Activated T-cell treated with anti-CD3 and anti-CD28 coated beads, Interleukin-2, amount 50 U/mL, for 1 hour (primary cell): Measurements from ENCODE around the gene CCNI.
A peak's percentile ranks its signal among the peaks of the same experiment; 100 is the strongest.
"Not testable (repeated sequence)": the region's sequence is repeated elsewhere in the genome, so short reads cannot be mapped to it uniquely, and the experiment has no call there.

Experiments used
- DNase-seq: peaks from one replicate; pipeline ENCODE4 v3.0.0-alpha.2; 2020

The CCNI gene

DNA sequence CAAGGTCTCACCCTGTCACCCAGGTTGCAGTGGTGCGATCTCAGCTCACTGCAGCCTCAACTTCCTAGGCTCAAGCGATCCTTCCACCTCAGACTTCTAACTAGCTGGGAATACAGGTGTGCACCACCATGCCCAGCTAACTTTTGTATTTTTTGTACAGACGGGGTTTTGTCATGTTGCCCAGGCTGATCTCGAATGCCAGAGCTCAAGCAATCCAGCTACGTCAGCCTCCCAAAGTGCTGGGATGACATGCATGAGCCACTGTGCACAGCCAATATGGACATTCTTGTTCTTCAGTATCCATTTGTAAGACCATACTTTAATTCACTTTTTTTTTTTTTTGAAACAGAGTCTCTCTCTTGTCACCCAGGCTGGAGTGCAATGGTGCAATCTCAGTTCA is 3.5 kb upstream of the CCNI start:
- DNase-seq = no peak

DNA sequence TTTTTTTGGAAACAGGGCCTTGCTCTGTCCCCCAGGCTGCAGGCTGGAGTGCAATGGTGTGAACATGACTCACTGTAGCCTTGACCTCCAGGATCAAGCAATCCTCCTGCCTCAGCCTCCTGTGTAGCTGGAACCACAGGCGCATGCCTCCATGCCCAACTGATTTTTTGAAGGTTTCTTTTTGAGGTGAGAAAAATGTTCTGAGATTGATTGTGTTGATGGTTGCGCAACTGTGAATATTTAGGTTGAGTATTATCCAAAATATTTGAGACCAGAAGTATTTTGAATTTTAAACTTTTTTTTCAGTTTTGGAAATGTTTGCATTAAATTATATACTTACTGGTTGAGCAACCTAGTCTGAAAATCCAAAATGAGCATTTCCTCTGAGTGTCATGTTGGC is 2.6 kb upstream of the CCNI start:
- no peak for DNase-seq

DNA sequence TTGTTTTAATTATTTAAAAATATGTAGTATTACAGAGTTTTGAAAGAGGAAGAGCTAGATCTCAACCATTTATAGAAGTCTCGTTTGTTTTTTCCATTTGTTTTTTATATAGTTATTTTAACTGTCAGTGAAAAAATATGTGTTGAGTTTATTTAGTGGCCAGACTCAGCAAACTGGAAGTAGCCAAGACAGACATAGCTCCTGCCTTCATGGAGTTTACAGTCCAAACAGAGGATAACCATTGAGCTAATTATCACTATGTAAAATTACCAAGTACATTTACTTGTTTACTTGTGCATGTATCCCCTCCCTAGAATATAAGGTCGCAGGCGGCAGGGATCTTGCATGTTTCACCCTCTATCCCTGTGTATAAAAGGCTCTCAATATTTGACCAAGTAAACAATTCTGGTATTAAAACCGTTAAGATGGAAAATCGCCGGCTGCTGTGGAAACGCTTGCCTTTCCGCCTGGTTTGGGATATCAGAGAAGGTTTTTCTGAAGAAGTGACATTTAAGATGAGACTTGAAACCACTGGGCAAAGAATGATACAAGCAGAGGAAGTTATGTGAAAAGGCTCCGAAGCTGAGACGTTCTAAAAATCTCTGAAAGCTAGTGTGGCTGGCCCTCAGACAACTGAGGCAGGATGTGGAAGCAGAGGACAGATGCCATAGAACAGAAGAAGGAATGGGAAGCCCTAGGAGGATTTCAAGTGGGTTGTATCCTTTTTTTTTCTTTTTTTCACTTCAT is 1.3 kb upstream of the CCNI start:
- no peak for DNase-seq

DNA sequence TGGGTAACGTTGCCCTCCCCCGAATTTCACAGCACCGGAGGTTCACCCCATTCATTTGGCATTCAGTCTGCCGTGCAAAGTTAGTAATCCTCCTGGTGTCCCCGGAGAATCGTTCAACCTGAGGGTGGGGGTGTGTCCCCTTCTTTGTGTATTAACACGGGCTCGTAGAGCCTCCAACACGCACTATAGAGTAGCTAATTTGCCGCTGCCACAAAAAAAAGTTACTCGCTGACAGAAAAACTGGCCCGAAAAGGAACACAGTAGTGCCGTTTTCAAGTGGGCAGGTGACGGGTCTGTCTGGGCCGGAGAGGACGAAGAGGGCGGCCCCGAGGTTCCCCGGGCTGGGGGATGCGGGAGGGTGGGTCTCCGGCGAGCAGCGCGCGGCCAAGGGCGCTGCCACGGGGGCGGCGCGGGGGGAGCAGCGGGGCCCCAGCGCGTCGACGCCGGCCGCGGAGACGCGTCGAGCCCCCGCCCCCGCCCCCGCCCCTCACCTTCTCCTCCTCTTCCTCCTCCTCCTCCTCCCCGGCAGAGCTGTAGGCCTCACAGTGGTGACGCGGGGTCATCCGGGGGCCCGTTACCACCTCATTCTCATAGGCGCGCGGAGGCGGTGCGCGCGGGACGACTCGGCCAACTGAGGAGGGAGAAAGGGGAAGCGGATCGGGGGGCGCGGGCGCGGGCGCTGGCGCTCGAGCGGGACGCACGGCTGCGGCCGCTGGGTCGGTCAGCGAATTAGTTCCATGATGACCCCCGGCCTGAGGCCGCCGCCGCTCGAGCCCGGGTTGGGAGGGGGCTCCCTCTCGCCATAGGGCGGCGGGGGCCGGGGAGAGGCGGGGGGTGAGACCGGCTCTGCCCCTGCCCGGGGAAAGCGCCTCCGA is 571 bp downstream of the CCNI start:
- peak; percentile 80 for DNase-seq

DNA sequence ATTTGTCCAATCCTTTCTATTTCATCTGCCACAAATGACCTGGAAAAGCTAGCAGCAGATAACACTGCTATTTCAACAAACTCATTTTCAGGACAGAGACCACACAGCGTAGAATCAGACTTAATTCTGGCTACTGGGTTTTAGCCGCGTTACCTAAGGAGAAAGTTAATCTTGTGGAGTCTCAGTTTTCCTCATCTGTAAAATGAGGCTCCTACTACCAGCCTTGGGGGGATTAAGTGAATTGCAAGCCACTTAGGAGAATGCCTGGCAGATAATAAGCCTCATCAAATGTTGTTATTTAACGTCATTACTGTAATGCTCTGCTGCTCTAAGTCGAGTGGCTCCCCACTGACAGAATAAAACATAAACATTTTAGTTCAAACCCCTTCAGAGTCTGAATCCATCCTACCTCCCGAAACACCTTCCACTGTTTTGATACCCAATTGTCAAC is 1.4 kb downstream of the CCNI start:
- DNase-seq = no peak

DNA sequence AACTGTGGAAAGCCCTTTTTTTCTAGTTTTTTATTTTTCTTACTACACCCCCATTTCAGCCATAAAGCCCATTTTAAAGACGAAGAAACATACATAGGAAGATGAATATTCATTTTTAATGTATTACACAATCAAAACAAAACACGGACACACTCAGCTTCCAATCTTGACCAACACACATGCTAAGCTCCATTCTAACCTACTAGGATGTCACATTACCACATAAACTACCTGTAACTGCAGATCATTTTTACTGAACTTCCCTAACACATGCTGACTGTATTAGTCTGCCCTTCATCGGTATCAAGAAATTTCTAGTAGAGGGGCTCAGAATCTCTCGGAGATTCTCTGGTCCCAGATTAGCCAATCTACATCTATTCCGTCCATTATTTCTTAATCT is 1.8 kb downstream of the CCNI start:
- DNase-seq = no peak

DNA sequence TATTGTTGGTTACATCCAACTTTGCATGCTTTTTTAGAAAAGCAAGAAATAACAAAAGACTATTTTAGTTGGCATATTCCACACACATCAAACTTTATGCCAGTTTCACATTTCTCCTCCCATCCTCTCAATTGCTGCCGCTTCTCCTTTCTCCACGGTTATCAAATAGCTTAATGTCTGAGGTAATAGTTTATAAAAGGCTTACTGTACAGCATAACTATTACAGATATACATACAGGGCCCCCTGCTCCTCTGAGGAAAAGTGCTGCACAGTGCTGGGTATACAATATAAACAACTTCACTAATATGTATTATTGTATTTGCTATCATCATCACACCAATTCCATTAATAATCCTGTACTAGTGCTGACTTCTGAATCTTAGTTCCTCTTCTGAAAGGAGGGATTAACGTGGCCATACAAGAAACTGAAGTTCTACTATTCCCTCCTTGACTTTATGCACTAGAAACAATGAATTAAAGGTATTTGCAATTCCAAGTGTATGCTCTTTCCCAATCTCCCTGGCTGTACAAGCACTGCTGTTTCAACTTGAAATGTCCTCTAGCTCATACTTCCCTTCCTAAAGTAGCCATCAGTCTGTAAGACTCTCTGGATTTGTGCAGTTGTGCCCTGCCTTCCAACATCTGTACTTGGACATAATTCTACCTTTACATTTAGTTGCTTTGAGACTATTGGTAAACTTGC is 2.5 kb downstream of the CCNI start:
- no peak for DNase-seq

DNA sequence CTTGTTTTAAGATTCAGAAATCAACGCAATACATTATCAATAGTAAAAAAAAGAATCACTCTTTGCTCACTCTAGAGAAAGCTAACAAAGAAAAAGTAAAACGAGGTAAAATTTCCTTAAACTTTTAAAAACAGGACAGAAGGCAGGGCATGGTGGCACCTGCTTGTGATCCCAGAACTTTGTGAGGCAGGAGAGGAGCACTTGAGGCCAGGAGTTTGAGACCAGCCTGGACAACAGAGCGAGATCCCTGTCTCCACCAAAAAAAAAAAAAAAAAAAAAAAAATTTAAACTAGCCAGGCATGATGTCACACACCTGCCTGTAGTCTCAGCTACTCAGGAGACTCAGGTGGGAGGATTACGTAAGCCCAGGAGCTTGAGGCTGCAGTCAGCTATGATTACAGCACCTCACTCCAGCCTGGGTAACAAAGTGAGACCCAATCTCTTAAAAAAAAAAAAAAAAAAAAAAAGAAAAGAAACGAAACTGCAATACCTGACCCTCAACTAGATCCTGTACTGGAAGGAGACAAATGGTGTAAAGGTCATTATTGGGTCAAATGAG is 3.5 kb downstream of the CCNI start:
- no peak for DNase-seq

DNA sequence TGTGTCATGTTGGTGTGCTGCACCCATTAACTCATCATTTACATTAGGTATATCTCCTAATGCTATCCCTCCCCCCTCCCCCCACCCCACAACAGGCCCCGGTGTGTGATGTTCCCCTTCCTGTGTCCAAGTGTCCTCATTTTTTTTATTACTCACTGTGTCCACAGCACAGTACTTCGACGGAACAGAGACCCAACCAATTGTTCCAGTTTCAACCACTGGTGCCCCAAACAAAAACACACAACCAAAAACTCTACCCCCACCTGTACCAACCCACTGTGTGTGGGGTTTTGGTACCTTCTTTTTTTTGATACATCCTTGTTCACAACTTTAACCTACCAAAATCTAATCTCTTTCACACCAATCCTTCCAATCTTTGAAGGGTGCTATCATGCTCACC is 6.3 kb downstream of the CCNI start:
- DNase-seq = not testable (repeated sequence)

DNA sequence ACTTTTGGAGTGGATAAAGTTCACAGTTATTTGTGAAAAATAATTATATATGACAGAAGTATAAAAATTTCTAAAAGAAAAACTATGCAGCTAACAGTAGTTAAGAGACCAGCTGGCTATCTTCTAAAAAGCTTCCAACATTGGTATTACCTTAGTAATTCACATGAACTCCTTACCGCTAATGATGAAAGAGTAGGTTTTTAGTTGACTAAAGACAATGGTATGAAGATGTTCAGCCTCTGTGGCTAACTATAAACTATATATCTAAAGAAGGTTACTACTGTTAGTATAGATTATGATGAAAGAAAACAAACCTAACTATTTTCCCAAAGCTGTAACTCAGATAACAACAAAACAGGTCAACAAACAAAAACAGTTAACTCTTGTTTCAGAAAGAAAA is 10.4 kb downstream of the CCNI start:
- no peak for DNase-seq

DNA sequence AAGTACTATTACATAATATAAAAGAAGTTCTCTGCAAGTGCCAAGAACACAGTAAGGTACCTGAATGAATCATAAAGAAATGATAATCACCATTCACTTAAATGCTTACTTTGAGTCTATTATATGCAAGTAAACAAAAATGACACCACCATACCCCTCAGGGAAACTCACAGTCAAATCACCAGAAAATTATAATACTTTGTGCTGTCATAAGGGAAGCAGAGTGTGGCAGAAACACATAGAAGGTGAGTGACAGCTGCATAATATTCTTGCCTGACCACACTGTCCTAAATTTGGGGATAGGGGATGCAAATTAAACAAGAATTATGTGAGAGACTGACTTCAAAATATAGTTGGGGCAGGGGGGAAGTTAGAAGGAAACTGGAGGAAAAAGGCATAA is 12.9 kb downstream of the CCNI start:
- DNase-seq = no peak

DNA sequence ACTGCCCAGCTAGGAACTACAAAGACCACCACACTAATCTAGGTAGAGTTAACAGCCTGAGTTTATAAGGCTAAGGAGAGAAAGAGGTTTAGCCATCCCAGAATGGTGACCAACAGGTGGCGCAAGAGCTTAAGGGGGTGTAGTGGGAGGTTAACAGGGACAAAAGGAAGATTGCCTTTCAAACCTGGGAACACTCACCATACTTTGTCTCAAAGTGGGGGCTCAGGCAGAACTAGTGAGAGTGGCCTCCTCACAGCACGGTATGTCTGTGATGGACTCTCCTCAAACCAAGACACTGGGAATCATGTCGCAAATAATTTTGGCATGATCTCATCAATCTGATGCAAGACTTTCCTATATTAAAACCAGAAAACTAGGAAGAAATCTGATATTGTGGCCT is 23.4 kb downstream of the CCNI start:
- DNase-seq = peak; percentile 68

DNA sequence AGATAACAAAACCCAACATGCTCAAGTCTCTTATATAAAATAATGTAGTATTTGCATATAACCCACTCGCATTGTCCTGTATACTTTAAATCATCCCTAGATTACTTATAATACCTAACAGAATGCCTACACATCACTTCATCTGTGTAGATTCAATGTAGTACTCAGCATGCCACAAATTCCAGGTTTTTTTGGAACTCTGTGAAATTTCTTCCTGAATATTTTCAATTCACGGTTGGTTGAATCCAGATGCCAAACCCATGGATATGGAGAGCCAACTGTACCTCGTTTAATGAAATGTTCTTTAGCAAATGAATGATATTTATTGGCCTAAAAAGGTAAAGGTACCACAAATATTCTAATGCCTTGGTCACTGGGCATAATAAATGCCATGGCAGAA is 24.8 kb downstream of the CCNI start:
- DNase-seq = no peak

DNA sequence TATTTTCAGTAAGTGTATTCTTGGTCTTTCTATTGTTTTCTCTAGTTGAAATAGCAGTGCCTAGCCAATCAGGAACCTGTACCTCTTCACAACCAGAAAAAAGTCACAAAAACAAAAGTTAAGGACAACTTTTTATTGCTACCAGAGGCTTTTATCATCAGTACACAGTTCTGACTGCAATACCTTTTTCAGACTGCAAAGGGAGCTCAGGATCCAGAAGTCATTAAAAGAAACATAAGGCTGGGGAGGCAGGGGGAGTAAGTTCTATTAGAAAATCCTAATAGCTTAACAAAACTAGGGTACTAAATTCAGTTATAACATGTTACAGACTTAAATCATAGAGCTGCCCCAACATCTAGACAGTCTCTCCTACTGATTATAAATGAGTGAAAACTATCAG is 28.8 kb downstream of the CCNI start:
- DNase-seq = no peak

DNA sequence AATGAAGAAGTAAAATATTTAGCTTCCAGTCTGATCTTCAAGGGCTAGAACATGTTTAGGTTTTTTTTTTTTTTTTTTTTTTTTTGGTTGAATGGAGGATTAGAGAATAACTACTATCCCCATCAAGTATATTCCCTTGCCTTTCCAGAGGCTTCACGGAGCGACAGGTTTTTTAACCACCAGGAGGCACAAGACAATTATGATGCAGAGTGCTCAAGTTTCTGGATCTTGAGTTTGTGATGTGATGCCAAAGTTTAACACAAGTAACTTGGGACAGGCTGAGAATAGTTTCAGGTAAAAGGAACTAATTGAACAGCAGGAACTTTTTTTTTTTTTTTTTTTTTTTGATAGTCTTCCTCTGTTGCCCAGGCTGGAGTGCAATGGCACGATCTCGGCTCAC is 30.3 kb downstream of the CCNI start:
- no peak for DNase-seq

DNA sequence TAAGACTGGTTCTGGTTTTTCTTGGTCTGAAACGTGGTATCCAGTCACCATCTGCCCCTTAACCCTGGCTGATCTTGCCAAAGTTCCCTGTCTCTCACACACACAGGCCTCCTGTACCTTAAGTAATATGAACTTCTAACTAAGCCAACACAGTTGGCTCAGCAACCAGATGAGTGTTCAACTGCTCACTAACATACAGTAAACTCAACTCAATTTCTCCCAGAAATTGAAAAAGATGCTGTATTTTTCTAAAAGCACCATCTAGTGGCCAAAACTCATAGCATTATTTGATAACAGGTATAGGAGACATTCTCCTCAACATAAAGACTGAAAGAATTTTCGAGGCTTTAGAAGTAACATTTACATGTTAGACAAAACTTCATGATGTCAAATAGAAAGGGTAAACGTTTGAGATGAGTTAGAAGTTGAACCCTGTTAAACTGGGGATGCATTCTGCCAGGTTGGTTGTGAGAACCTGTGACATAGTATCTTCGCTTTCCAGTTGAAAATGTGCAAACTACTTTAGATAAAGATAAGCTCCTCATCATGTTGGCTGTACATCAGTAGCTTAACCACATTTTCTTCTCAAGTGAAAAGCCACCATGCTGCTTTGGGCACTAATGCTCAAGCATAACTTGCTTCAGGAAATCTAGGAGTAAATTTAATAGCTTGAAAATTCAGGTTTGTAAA is 31.2 kb downstream of the CCNI start:
- DNase-seq = no peak

DNA sequence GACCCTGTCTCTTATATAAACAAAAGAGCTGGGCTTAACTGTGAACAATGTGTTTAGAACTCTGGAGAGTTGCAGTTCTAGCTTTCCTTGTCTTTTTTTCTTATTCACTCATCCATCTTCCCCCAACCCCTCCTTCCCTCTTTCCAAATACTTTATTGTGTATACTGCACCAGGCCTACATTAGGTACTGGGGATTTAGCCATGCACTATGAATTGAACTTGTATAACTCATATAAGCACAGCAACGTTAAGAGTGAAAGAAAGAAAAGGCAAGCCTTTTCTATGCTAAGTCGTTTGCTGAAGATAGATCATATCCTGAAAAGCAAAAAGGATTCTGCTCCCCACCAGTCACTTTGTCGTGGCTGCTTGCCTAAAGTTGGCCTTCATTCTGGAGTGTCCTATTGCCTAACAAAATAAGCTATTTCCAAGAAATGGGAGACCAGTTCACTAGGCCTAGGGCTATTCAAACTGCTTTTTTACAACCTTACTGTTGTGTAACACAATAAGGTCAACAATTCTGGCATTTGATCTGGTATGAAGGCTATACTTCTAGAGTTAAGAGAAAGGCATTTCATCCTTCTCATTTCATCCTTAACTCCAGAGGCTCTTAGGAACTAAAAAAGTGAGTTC is 32.2 kb downstream of the CCNI start:
- DNase-seq = no peak

DNA sequence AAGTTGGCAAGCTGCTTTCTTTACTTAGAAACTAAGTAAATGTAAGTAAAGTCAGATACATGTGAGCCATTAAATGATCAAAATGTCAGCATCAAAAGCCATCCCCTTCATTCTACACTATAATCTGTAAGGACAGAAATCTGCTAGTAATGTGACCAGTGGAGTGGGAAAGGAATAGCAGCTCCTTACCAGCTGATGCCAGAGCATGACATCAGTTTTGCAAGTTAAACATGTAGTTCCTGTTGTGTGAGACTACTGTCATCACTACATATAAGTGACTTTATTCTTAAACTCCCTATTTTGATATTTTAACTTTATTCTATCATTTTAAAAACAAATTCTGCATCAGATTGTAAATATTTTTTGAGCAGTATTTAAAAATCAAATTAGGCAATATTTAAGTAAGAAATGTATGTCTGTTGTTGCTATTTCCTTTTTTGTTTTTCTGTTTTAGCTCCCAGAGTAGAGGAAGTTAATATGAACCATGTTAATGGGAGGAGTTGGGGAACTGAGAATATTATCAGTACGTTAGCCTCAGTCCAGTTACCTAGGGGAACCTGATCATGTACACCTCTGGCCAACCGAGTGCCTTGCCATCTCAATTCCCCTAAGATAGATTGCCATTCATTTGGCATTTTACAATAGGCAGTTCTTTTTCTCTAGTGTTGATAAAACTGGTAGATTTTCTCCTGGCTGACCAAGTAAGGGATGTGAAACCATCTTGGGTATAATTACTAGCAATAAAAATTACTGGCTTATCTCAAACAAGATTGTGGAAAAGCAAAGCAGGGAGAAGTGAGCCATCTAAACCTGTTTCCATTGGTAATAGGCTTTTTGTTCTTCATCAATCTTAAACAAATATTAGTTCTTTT is 34.7 kb downstream of the CCNI start:
- no peak for DNase-seq

DNA sequence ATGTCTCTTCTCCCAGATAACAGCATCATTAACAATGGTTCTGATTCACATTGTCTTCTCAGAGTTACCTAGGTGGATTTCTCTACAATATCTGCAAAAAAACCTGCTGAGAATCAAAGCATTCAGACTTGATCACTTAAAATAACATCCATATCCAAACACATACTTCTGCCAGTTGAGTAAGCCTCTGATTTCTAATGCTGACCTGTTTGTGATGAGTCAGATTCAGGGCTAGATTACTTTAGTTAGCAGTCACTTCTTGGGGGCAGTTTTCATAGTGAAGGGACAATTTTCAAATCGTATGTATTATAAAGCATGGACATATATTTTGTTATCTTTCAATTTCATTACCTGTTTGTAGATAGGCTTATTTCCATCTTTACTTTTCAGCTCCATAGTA is 35.5 kb downstream of the CCNI start:
- no peak for DNase-seq

DNA sequence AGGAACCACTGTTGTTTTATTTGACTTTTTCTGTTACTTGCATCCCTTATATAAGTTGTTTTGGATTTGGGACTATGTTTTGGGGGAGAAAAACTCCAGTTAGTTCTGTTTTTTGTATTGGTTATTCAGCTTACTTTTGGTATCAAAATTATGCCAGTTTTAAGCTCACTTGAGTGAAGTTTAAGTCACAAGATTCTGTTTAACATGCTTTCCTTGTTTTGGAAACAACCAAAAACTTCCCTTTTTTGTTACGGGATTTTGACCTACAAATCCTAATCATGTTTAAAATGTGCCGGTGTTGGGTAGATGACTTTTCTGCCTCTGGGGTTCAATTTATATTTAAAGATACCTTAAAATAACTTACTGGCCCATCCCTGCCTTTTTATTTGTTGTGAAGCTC is 36.0 kb downstream of the CCNI start:
- DNase-seq = no peak

DNA sequence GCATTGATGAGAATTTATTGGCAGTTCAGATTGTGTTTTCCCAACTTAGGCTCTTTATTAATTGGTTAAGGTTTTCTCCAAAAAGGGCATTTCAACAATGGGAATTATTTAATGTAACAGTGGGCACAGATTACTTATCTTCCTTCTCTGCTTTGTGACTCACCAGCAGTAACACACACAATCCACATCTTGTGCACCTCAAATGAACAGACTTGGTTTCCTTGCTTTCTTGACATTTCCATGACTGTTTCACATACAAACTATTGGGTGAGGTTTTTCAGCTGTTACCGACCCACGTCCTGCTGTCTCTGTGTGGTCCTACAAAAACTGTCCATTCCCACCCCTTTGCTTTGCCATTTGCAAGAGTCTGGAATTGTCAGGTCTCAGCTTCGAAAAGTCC is 38.1 kb downstream of the CCNI start:
- DNase-seq = no peak
